Effector memory CD4-positive, alpha-beta T cell (primary cell): ENCODE measurements around the gene NLRP8.
"Not testable (repeated sequence)": the region's sequence is repeated elsewhere in the genome, so short reads cannot be mapped to it uniquely, and the experiment has no call there.

Experiments used
- DNase-seq, 3 donors: peaks; one replicate each; pipeline ENCODE4 v3.0.0-alpha.2; 2020
- H3K27ac ChIP-seq: 2 replicates; pipeline ENCODE4 v1.7.0; 2013; ENCODE audit warnings: mild to moderate bottlenecking, low read length, moderate library complexity; ENCODE audit not compliant: insufficient read depth, poor library complexity, severe bottlenecking
- H3K27me3 ChIP-seq: replicated peaks from 2 replicates; pipeline ENCODE4 v1.7.0; 2013; ENCODE audit warnings: mild to moderate bottlenecking, low read length; ENCODE audit not compliant: insufficient read depth, control insufficient read depth, poor library complexity, severe bottlenecking
- H3K36me3 ChIP-seq: 2 replicates; pipeline ENCODE4 v1.7.0; 2013; ENCODE audit warnings: mild to moderate bottlenecking, low read length, moderate library complexity; ENCODE audit not compliant: control insufficient read depth, insufficient read depth
- H3K4me1 ChIP-seq: 2 replicates; pipeline ENCODE4 v1.7.0; 2013; ENCODE audit warnings: low read length, mild to moderate bottlenecking; ENCODE audit not compliant: control insufficient read depth, insufficient read depth, poor library complexity, severe bottlenecking
- H3K4me3 ChIP-seq: 2 replicates; pipeline ENCODE4 v1.7.0; 2013; ENCODE audit warnings: low read length, low read depth, mild to moderate bottlenecking; ENCODE audit not compliant: insufficient read depth, poor library complexity, severe bottlenecking
- H3K9me3 ChIP-seq: 2 replicates; pipeline ENCODE4 v1.7.0; 2013; ENCODE audit warnings: mild to moderate bottlenecking, low read length, moderate library complexity; ENCODE audit not compliant: control insufficient read depth

NLRP8 gene

GRCh38 chr19:56019325-56019724 lies 71.7 kb downstream of the NLRP8 start:
- not testable (repeated sequence) for H3K27ac ChIP-seq, H3K4me3 ChIP-seq, H3K9me3 ChIP-seq, H3K4me1 ChIP-seq, DNase-seq, H3K27me3 ChIP-seq, H3K36me3 ChIP-seq

GRCh38 chr19:56020355-56020975 lies 72.8 kb downstream of the NLRP8 start:
- not testable (repeated sequence) for H3K9me3 ChIP-seq, H3K36me3 ChIP-seq, H3K4me1 ChIP-seq, H3K27ac ChIP-seq, H3K27me3 ChIP-seq, DNase-seq, H3K4me3 ChIP-seq

- Histone ChIP-seq H3K9me3 (no peaks in the 10 kb centered on the region), H3K27ac (no peak overlapping the region), H3K4me3 (no peak overlapping the region), H3K36me3 (no peaks in the 10 kb centered on the region), H3K4me1 (no peaks in the 10 kb centered on the region), H3K27me3 (no peaks in the 10 kb centered on the region)
- no peak for DNase-seq
Observed at GRCh38 chr19:56026769-56027168, 79.1 kb downstream of the NLRP8 start.
